SK-N-SH (cell line): ENCODE results near the gene AHCTF1. TPM values are rescaled to one million over a fixed set of nuclear protein-coding genes. Genes with fewer than 3 reads are reported as not detected.

Source experiments
- CTCF ChIA-PET: fragments of 300-600, 350-600 bp; formaldehyde crosslinking; extraction: SDS; loops from one replicate; lab custom pipeline; 2021; lab: Yijun Ruan, JAX
- POLR2A ChIA-PET: fragments of 350-600 bp; sonication (Branson Sonifier 250); formaldehyde crosslinking; extraction: SDS; loops from one replicate; lab custom pipeline; 2020; ENCODE audit warnings: antibody characterized with exemption, inconsistent platforms; lab: Yijun Ruan, JAX
- DNase-seq: peaks from one replicate; pipeline ENCODE4 v3.0.0; 2012
- H2AFZ ChIP-seq: fragments of 200-600 bp; sonication (generic); 2 replicates; pipeline ENCODE4 v1.8.1; 2016; ENCODE audit warnings: antibody characterized with exemption, mild to moderate bottlenecking, low read depth
- H3F3A ChIP-seq: fragments of 200-600 bp; sonication (generic); replicated peaks from 2 replicates; pipeline ENCODE3; 2016; ENCODE audit warnings: antibody characterized with exemption, mild to moderate bottlenecking; ENCODE audit not compliant: insufficient read depth
- H3K27ac ChIP-seq, 2 experiments: fragments of 200-500 bp in 1 of 2; fragments of 200-600 bp in 1 of 2; sonication (Bioruptor generic) in 1 of 2; sonication (generic), shearing (Covaris generic) in 1 of 2; 2 replicates each; pipeline versions ENCODE4 v1.5.1 to v1.6.1; 2014 to 2016; ENCODE audit warnings: low read depth in 2 of 2, inconsistent platforms in 1 of 2, low read length in 1 of 2, mild to moderate bottlenecking in 1 of 2, mixed read lengths in 1 of 2
- H3K27me3 ChIP-seq: fragments of 200-600 bp; sonication (generic), shearing (Covaris generic); 2 replicates; pipeline ENCODE4 v1.6.1; 2016; ENCODE audit warnings: mixed run types; ENCODE audit not compliant: insufficient read depth
- H3K36me3 ChIP-seq, 2 experiments: fragments of 200-500 bp in 1 of 2; fragments of 200-600 bp in 1 of 2; sonication (Bioruptor generic) in 1 of 2; sonication (generic) in 1 of 2; replicated peaks in 1 of 2; 2 replicates each; pipeline versions ENCODE3 to v1.5.1; 2014 to 2016; ENCODE audit warnings: low read length in 1 of 2, mild to moderate bottlenecking in 1 of 2; ENCODE audit not compliant: insufficient read depth in 2 of 2, control insufficient read depth in 1 of 2
- H3K4me1 ChIP-seq, 2 experiments: fragments of 200-500 bp in 1 of 2; fragments of 200-600 bp in 1 of 2; sonication (Bioruptor generic) in 1 of 2; sonication (generic), shearing (Covaris generic) in 1 of 2; 2 replicates each; pipeline versions ENCODE4 v1.5.1 to v1.6.1; 2014 to 2016; ENCODE audit warnings: low read depth in 1 of 2, low read length in 1 of 2, mixed run types in 1 of 2; ENCODE audit not compliant: insufficient read depth in 2 of 2, control insufficient read depth in 1 of 2
- H3K4me2 ChIP-seq: fragments of 200-600 bp; sonication (generic), shearing (Covaris generic); 2 replicates; pipeline ENCODE4 v1.6.1; 2017; ENCODE audit warnings: mixed run types
- H3K4me3 ChIP-seq, 2 experiments: fragments of 200-500 bp in 1 of 2; fragments of 200-600 bp in 1 of 2; sonication (Bioruptor generic) in 1 of 2; sonication (generic), shearing (Covaris generic) in 1 of 2; 2 replicates each; pipeline versions ENCODE4 v1.5.1 to v1.8.1; 2014 to 2016; ENCODE audit warnings: low read depth in 2 of 2, inconsistent platforms in 1 of 2, low read length in 1 of 2, mild to moderate bottlenecking in 1 of 2, mixed read lengths in 1 of 2, moderate library complexity in 1 of 2
- H3K79me2 ChIP-seq: fragments of 200-600 bp; sonication (generic); 2 replicates; pipeline ENCODE4 v1.8.1; 2017; ENCODE audit warnings: mild to moderate bottlenecking; ENCODE audit not compliant: insufficient read depth
- H3K9ac ChIP-seq: fragments of 200-600 bp; sonication (generic); 2 replicates; pipeline ENCODE4 v1.6.1; 2017; ENCODE audit warnings: mixed run types
- H3K9me2 ChIP-seq: fragments of 200-600 bp; sonication (generic); 2 replicates; pipeline ENCODE4 v1.6.1; 2017; ENCODE audit warnings: mixed run types
- H3K9me3 ChIP-seq: fragments of 200-600 bp; sonication (generic); 2 replicates; pipeline ENCODE4 v1.6.1; 2017; ENCODE audit warnings: mixed run types, mild to moderate bottlenecking, moderate library complexity
- H4K20me1 ChIP-seq: fragments of 200-600 bp; sonication (generic); 2 replicates; pipeline ENCODE4 v1.6.1; 2017; ENCODE audit warnings: mild to moderate bottlenecking, mixed run types; ENCODE audit not compliant: insufficient read depth
- EZH2phosphoT487 ChIP-seq: fragments of 200-600 bp; sonication (generic); IDR thresholded peaks from 2 replicates; pipeline ENCODE4 v1.6.1; 2017; ENCODE audit warnings: low read depth, mixed run types, mild to moderate bottlenecking, antibody characterized with exemption, moderate library complexity, borderline replicate concordance
- GATA2 ChIP-seq: sonication (generic); formaldehyde crosslinking; IDR thresholded peaks from 2 replicates; pipeline ENCODE4 v1.5.0; 2020; ENCODE audit warnings: mild to moderate bottlenecking, missing genetic modification reagents
- JUND ChIP-seq: IDR thresholded peaks from 2 replicates; pipeline ENCODE4 v1.4.0; 2012
- MXI1 ChIP-seq: IDR thresholded peaks from 2 replicates; pipeline ENCODE4 v1.6.1; 2012; ENCODE audit warnings: mild to moderate bottlenecking, low read depth, low read length, improper control_type of control experiment
- RCOR1 ChIP-seq: fragments of 150-350 bp; IDR thresholded peaks from 2 replicates; pipeline ENCODE4 v1.6.1; 2017; ENCODE audit warnings: antibody characterized with exemption, low read length
- RFX5 ChIP-seq: IDR thresholded peaks from 2 replicates; pipeline ENCODE4 v1.6.1; 2012; ENCODE audit warnings: mild to moderate bottlenecking, improper control_type of control experiment, low read length
- RXRA ChIP-seq: IDR thresholded peaks from 2 replicates; pipeline ENCODE4 v1.4.0; 2012; ENCODE audit warnings: low read depth, mild to moderate bottlenecking, borderline replicate concordance
- TCF12 ChIP-seq: IDR thresholded peaks from 2 replicates; pipeline ENCODE4 v1.4.0; 2012
- TEAD4 ChIP-seq: IDR thresholded peaks from 2 replicates; pipeline ENCODE4 v1.4.0; 2012; ENCODE audit warnings: mild to moderate bottlenecking, borderline replicate concordance; ENCODE audit not compliant: insufficient read depth
- WGBS: methylation state at CpG from one replicate; pipeline ENCODE4 v1.1.6; 2017; ENCODE audit warnings: low lambda C conversion rate; 5-methylcytosine and 5-hydroxymethylcytosine counted together
- polyA plus RNA-seq, 3 experiments: library from polyadenylated mRNA; depleted of rRNA; stranded (reverse); fragments of >200 nt; gene quantifications; 2 replicates each; pipeline ENCODE4 v1.2.3, GENCODE V29; 2012
- TF ChIP-seq, protein P1 (sequence below): IDR thresholded peaks from 2 replicates; pipeline ENCODE4; 2012
- TF ChIP-seq, protein P2 (sequence below): IDR thresholded peaks from 2 replicates; pipeline ENCODE4 v1.4.0; 2012; ENCODE audit warnings: low read depth
- TF ChIP-seq, protein P3 (sequence below): IDR thresholded peaks from 2 replicates; pipeline ENCODE4 v1.6.1; 2012; ENCODE audit warnings: mild to moderate bottlenecking, low read depth, low read length, moderate library complexity
- TF ChIP-seq, protein P4 (sequence below): IDR thresholded peaks from 2 replicates; pipeline ENCODE4 v1.4.0; 2012; ENCODE audit warnings: low read depth, borderline replicate concordance

AHCTF1 gene
- polyA plus RNA-seq, 1 of the 3 experiments (the other 2 are of a cell fraction) = 8.5 TPM

DNA sequence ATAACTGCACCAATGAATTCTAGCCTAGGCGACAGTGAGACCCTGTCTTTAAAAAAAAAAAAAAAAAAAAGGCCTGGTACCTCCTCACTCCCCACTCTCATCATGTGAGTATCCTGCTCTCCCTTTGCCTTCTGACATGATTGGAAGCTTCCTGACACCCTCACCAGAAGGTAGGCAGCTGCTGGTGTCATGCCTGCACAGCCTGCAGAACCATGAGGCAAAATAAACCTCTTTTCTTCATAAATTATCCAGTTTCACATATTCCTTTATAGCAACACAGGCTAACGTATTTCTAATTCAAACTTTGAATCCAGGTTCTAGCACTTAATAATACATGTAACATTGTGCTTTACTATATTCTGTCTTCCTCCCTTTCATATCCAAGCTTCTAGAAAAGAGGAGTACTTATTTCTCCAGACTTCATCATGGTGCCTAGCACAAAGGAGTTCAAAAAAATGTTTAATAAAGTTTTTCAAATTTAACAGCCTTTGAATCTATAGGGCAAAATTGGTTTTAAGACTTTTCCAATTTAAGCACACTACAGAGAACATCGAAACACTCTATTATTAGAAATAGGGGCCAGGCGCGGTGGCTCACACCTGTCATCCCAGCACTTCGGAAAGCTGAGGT, 5.6 kb downstream of the AHCTF1 start:
- Histone ChIP-seq H3F3A (peaks cover 15% of the 10 kb centered on the region), H3K9ac (no peak overlapping the region), H3K79me2 (peaks cover 100% of the 10 kb centered on the region), H3K36me3 (peaks cover 8 to 42% of the 10 kb centered on the region in 2 experiments), H3K9me2 (no peaks in the 10 kb centered on the region), H3K4me2 (no peak overlapping the region), H4K20me1 (peaks cover 72% of the 10 kb centered on the region), H2AFZ (no peak overlapping the region), H3K4me3 (no peak overlapping the region), H3K4me1 (peaks cover 0 to 3% of the 10 kb centered on the region in 2 experiments; a peak in 1 of 4 replicates), H3K27ac (no peak overlapping the region), H3K27me3 (no peaks in the 10 kb centered on the region), H3K9me3 (peaks cover 4% of the 10 kb centered on the region; the same call in 1 of the 2 replicates)
- POLR2A ChIA-PET = no interaction called here
- 95% methylated on average over 6 of the region's 6 CpGs for WGBS
- CTCF ChIA-PET = no interaction called here
- DNase-seq = no peak
- TF ChIP-seq, protein P1, sequence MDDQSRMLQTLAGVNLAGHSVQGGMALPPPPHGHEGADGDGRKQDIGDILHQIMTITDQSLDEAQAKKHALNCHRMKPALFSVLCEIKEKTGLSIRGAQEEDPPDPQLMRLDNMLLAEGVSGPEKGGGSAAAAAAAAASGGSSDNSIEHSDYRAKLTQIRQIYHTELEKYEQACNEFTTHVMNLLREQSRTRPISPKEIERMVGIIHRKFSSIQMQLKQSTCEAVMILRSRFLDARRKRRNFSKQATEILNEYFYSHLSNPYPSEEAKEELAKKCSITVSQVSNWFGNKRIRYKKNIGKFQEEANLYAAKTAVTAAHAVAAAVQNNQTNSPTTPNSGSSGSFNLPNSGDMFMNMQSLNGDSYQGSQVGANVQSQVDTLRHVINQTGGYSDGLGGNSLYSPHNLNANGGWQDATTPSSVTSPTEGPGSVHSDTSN = no peak
- no peak for TF ChIP-seq RXRA
- TF ChIP-seq EZH2phosphoT487 = no peak
- no peak for TF ChIP-seq TEAD4
- no peak for TF ChIP-seq JUND
- TF ChIP-seq, protein P2, sequence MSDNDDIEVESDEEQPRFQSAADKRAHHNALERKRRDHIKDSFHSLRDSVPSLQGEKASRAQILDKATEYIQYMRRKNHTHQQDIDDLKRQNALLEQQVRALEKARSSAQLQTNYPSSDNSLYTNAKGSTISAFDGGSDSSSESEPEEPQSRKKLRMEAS = no peak
- no peak for TF ChIP-seq GATA2 (CRISPR knock-in tag)
- TF ChIP-seq RCOR1 = no peak
- no peak for TF ChIP-seq MXI1
- TF ChIP-seq RFX5 = no peak

DNA sequence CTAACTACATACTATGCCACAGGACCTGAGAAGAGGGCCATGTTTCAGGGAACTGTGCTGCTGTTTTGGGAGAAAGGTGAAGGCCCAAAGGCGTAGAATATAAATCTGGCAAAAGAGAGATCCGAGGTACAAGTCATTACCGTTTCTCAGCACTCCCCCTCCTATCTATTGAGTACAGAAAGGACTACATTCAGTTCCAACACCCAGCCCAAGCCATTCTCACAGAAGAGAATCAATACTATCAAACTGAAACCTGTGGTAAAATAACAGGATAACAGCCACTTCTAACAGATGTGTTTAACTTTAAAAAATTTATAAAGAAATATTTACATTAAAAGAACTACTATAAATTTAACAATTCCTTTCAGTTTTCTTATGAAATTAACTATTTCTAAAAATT, 7.8 kb downstream of the AHCTF1 start:
- H4K20me1 ChIP-seq = peaks cover 67% of the 10 kb centered on the region
- H3K27me3 ChIP-seq = no peaks in the 10 kb centered on the region
- H3K4me1 ChIP-seq = no peaks in the 10 kb centered on the region
- no peak overlapping the region for H3K9ac ChIP-seq
- CTCF ChIA-PET = no interaction called here
- POLR2A ChIA-PET = no interaction called here
- no peak overlapping the region for H3K4me3 ChIP-seq
- no peak overlapping the region for H3K4me2 ChIP-seq
- H3K27ac ChIP-seq = no peak overlapping the region; a peak in 1 of 4 replicates
- H3K36me3 ChIP-seq = peaks cover 8 to 39% of the 10 kb centered on the region in 2 experiments
- peaks cover 100% of the 10 kb centered on the region for H3K79me2 ChIP-seq
- TF ChIP-seq RCOR1 (no peak), TCF12 (no peak), GATA2 (CRISPR knock-in tag) (no peak)
- TF ChIP-seq, protein P3, sequence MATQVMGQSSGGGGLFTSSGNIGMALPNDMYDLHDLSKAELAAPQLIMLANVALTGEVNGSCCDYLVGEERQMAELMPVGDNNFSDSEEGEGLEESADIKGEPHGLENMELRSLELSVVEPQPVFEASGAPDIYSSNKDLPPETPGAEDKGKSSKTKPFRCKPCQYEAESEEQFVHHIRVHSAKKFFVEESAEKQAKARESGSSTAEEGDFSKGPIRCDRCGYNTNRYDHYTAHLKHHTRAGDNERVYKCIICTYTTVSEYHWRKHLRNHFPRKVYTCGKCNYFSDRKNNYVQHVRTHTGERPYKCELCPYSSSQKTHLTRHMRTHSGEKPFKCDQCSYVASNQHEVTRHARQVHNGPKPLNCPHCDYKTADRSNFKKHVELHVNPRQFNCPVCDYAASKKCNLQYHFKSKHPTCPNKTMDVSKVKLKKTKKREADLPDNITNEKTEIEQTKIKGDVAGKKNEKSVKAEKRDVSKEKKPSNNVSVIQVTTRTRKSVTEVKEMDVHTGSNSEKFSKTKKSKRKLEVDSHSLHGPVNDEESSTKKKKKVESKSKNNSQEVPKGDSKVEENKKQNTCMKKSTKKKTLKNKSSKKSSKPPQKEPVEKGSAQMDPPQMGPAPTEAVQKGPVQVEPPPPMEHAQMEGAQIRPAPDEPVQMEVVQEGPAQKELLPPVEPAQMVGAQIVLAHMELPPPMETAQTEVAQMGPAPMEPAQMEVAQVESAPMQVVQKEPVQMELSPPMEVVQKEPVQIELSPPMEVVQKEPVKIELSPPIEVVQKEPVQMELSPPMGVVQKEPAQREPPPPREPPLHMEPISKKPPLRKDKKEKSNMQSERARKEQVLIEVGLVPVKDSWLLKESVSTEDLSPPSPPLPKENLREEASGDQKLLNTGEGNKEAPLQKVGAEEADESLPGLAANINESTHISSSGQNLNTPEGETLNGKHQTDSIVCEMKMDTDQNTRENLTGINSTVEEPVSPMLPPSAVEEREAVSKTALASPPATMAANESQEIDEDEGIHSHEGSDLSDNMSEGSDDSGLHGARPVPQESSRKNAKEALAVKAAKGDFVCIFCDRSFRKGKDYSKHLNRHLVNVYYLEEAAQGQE = no peak
- TF ChIP-seq, protein P4, sequence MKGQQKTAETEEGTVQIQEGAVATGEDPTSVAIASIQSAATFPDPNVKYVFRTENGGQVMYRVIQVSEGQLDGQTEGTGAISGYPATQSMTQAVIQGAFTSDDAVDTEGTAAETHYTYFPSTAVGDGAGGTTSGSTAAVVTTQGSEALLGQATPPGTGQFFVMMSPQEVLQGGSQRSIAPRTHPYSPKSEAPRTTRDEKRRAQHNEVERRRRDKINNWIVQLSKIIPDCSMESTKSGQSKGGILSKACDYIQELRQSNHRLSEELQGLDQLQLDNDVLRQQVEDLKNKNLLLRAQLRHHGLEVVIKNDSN = no peak
- H3K9me2 ChIP-seq = no peaks in the 10 kb centered on the region
- H3F3A ChIP-seq = peaks cover 2% of the 10 kb centered on the region
- 96% methylated on average over 3 of the region's 3 CpGs for WGBS
- DNase-seq = no peak
- peaks cover 4% of the 10 kb centered on the region; the same call in 1 of the 2 replicates for H3K9me3 ChIP-seq
- no peak overlapping the region for H2AFZ ChIP-seq
